SK-N-MC (cell line): Measurements from ENCODE around the gene NUMB.

Source experiments
- DNase-seq: peaks from one replicate; pipeline ENCODE4 v3.0.0-alpha.2; 2011; ENCODE audit warnings: low read depth, low spot score
- H3K27ac ChIP-seq: fragments of 200-600 bp; sonication (generic); 2 replicates; pipeline ENCODE4 v1.5.1; 2016; ENCODE audit warnings: mixed run types
- H3K36me3 ChIP-seq: fragments of 200-600 bp; sonication (generic); 2 replicates; pipeline ENCODE4 v1.6.1; 2017; ENCODE audit warnings: antibody characterized with exemption, low read length, mixed read lengths; ENCODE audit not compliant: insufficient read depth
- H3K4me3 ChIP-seq: fragments of 200-600 bp; sonication (generic); 2 replicates; pipeline ENCODE4 v1.5.1; 2016
- H3K9ac ChIP-seq: fragments of 200-600 bp; sonication (generic); 2 replicates; pipeline ENCODE4 v1.8.0; 2017; ENCODE audit warnings: mixed run types, mixed read lengths; ENCODE audit not compliant: insufficient read length
- H3K9me3 ChIP-seq: fragments of 200-600 bp; sonication (generic); 2 replicates; pipeline ENCODE4 v1.6.1; 2017; ENCODE audit warnings: low read depth, mild to moderate bottlenecking, antibody characterized with exemption, low read length, moderate library complexity, mixed read lengths
- EZH2 ChIP-seq: fragments of 200-600 bp; sonication (generic); IDR thresholded peaks from one replicate; pipeline ENCODE4 v1.6.1; 2017; ENCODE audit warnings: antibody characterized with exemption
- FOXP2 ChIP-seq: optimal IDR thresholded peaks from 2 replicates; pipeline ENCODE3; 2011; ENCODE audit warnings: mild to moderate bottlenecking, moderate library complexity; ENCODE audit not compliant: insufficient read depth; ENCODE audit errors: extremely low read length, control extremely low read depth
- POLR2AphosphoS5 ChIP-seq: IDR thresholded peaks from 2 replicates; pipeline ENCODE4 v1.6.1; 2012; ENCODE audit warnings: mild to moderate bottlenecking, low read depth, low read length, borderline replicate concordance

NUMB gene

DNA sequence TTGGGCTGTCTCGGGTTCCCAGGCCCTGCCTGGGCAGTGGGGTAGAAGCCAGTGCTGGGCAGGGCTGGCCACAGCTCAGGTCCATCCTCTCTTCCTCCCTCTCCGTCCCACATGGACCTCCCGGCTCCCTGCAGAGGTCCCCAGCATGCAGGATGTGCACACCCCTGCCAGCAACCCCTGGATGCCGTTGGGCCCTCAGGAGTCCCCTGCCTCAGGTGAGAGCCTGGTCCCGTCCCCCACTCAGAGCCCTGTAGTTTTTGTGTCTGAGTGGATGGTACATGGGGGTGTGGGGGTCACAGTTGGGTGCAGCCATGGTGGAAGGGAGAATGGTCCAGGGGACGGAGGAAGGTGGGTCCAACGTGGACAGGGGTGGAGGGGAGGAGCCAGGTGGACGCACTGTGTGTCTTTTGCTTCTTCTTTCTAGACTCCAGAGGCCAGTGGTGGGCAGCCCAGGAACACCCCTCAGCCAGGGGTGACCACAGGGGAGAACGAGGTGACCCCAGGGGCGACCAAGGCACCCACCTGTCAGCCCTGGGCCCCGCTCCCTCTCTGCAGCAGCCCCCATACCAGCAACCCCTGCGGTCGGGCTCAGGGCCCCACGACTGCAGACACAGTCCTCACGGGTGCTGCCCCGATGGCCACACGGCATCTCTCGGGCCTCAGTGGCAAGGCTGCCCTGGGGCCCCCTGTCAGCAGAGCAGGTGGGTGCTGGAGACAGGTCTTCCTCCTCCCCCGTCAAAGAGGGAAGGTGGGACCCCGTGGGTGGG, 199.3 kb downstream of the NUMB start:
- TF ChIP-seq FOXP2 = no peak
- no peak for TF ChIP-seq EZH2
- no peak for TF ChIP-seq POLR2AphosphoS5
- Histone ChIP-seq H3K9ac (no peak overlapping the region), H3K27ac (no peak overlapping the region), H3K9me3 (no peaks in the 10 kb centered on the region), H3K36me3 (no peaks in the 10 kb centered on the region), H3K4me3 (no peak overlapping the region)
- no peak for DNase-seq

DNA sequence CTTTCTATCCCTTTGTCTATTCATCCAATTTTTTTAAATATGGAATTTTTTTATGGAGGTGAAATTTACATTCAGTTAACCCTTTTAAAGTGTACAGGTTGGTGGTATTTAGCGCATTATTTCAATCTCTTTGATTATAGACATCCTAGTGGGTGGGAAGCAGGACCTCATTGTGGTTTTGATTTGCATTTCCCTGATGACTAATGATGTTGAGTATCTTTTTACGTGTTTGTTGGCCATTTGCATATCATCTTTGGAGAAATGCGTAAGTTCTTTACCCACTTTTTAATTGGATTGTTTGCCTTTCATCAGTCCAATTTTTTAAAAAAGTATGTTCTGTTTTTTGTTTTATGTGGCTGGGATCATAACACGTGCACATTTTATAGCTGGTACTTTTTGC, 200.3 kb downstream of the NUMB start:
- Histone ChIP-seq H3K4me3 (no peak overlapping the region), H3K9ac (no peak overlapping the region), H3K9me3 (no peaks in the 10 kb centered on the region), H3K27ac (no peak overlapping the region), H3K36me3 (no peaks in the 10 kb centered on the region)
- TF ChIP-seq POLR2AphosphoS5 (no peak), EZH2 (no peak), FOXP2 (no peak)
- no peak for DNase-seq

DNA sequence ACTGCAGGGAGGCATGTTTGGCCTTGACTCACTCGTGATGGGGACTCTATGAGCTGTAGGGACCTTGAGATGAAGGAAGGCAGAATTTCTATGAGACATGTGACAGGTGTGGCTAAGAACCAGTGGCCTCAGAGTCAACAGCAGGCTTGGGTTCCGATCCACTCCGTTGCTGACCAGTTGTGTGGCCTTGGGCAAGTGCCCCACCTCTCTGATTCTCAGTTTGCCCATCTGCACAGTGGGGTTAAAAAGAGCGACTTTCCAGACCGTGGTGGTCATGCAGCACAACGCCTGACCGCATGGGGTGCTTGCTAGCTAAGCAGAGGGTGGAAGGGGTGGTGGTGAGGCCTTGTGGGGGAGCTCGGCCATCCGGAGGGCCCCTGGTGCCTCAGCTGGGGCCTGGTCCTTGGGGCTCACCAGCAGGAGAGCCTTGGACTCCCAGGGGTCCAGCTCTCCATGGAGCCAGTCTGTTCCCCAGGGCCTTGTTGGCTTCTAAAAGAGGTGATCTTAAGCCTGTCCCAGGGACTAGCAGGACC, 202.6 kb downstream of the NUMB start:
- Histone ChIP-seq H3K9me3 (no peaks in the 10 kb centered on the region), H3K9ac (no peak overlapping the region), H3K36me3 (no peaks in the 10 kb centered on the region), H3K27ac (no peak overlapping the region), H3K4me3 (no peak overlapping the region)
- DNase-seq = no peak
- TF ChIP-seq EZH2 (no peak), FOXP2 (no peak), POLR2AphosphoS5 (no peak)

DNA sequence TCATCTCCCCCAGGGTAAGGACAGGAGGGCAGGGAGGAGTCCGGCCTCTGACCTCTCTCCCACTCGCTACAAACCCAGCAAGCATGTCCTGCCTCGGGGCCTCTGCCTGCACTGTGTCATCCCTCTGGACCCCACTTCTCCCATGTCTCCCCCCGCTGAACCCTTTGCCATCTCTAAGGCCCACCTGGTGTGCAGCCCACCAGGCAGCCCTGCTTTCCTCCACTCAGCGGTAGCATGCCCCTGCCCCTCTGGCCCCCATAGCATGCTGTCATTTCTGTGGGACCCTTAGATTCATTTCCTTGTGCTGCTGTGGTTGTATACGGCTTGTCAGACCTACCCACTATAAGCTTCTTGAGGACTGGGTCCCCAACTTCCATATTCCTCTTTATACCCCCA, 203.3 kb downstream of the NUMB start:
- H3K27ac ChIP-seq = no peak overlapping the region
- H3K9me3 ChIP-seq = no peaks in the 10 kb centered on the region
- H3K9ac ChIP-seq = no peak overlapping the region
- no peak overlapping the region for H3K4me3 ChIP-seq
- TF ChIP-seq POLR2AphosphoS5 = no peak
- no peaks in the 10 kb centered on the region for H3K36me3 ChIP-seq
- DNase-seq = no peak

DNA sequence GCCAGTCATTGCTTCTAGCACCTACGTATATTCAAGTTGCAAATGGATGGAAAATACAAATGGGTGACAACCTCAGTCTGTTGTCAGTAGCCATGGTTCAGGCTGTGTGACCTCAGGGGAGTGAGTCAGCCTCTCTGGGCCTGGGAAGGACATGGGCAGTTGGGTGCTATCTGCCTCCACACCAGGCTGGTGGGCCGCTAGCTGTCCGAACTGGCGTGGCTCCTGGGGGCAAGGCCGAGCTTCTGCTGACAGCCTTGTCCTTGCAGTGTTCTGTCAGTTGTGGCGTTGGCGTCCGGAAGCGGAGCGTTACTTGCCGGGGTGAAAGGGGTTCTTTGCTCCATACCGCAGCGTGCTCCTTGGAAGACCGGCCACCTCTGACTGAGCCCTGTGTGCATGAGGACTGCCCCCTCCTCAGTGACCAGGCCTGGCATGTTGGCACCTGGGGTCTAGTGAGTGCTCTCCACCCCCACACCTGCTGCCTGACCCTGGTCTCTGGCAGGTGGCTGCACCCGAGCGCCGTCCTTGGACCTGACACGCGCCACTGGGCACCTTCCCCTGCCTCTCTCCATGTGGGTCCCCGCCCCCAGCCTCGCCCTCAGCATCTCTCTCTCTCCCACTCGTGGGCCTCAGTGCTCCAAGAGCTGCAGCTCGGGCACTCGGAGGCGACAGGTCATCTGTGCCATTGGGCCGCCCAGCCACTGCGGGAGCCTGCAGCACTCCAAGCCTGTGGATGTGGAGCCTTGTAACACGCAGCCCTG, 203.9 kb downstream of the NUMB start:
- no peak overlapping the region for H3K9ac ChIP-seq
- no peaks in the 10 kb centered on the region for H3K36me3 ChIP-seq
- TF ChIP-seq EZH2 (no peak), FOXP2 (no peak), POLR2AphosphoS5 (no peak)
- no peak for DNase-seq
- no peak overlapping the region for H3K4me3 ChIP-seq
- no peak overlapping the region for H3K27ac ChIP-seq
- H3K9me3 ChIP-seq = no peaks in the 10 kb centered on the region

DNA sequence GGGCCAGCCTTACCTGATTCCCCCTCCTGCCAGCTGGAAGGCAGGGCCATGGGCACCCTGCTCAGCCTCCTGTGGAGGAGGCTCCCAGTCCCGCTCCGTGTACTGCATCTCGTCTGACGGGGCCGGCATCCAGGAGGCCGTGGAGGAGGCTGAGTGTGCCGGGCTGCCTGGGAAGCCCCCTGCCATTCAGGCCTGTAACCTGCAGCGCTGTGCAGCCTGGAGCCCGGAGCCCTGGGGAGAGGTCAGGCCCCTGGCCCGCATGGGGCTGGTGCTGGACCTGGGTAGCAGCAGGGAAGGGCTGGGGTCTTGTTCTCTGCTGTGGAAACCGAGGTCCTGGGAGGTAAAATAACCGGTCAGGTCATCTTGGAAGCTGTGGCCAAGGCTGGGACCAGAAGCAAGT, 204.6 kb downstream of the NUMB start:
- Histone ChIP-seq H3K9me3 (no peaks in the 10 kb centered on the region), H3K27ac (no peak overlapping the region), H3K9ac (no peak overlapping the region), H3K36me3 (no peaks in the 10 kb centered on the region), H3K4me3 (no peak overlapping the region)
- TF ChIP-seq EZH2 (no peak), POLR2AphosphoS5 (no peak), FOXP2 (no peak)
- DNase-seq = no peak

DNA sequence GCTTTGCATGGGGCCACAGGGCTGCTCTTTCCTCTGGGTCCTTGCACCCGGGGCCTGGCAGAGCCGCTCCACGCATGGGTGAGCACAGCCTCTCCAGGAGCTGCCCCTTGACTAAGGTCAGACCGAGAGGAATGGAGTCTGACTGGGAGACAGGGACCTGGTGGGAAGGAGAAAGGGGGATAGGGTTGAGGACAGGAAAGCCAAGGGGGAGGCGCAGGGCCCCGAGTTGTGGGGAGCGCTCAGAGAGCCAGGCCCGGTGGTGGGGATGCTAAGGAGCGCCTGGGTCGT, 205.1 kb downstream of the NUMB start:
- no peaks in the 10 kb centered on the region for H3K9me3 ChIP-seq
- no peak overlapping the region for H3K4me3 ChIP-seq
- H3K36me3 ChIP-seq = no peaks in the 10 kb centered on the region
- H3K9ac ChIP-seq = no peak overlapping the region
- no peak for TF ChIP-seq EZH2
- no peak for TF ChIP-seq POLR2AphosphoS5
- TF ChIP-seq FOXP2 = no peak
- no peak for DNase-seq
- H3K27ac ChIP-seq = no peak overlapping the region

DNA sequence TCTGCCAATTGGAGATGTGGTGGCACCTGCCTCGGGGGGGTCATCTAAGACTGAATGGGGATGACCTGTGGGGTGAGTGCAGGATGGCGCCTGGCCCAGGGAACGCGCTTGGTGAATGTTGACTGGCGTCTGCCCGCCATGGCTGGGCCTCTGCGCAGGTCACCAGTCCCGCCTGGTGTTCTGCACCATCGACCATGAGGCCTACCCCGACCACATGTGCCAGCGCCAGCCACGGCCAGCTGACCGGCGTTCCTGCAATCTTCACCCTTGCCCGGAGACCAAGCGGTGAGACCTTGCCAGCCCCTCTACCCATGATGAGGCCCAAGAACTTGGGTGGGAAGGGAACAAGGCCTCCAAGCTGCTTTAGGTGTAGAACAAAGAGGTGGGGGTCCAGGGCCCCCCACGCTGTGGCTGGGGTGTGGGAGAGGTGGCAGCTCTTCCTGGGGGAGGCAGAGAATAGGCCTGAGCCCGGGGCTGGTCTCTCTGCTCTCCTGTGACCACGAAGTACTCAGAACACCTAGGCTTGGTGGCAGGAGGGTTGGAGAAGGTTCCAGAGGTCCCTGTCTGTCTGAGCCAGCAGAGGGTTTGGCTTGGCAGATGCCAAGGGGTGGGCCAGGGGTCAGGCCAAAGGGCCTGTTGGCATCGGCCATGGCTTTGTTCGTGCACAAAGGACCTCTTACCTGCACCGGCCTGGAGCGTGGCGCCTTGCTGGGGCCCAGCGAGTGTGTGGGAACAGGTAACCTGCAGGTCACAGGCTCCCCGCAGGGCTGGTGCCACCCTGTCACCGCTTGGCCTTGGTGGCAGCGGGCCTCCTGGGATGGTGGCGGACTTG, 205.6 kb downstream of the NUMB start:
- Histone ChIP-seq H3K27ac (no peak overlapping the region), H3K36me3 (no peaks in the 10 kb centered on the region), H3K9ac (no peak overlapping the region), H3K9me3 (no peaks in the 10 kb centered on the region), H3K4me3 (no peak overlapping the region)
- DNase-seq = no peak
- TF ChIP-seq POLR2AphosphoS5 (no peak), EZH2 (no peak), FOXP2 (no peak)

DNA sequence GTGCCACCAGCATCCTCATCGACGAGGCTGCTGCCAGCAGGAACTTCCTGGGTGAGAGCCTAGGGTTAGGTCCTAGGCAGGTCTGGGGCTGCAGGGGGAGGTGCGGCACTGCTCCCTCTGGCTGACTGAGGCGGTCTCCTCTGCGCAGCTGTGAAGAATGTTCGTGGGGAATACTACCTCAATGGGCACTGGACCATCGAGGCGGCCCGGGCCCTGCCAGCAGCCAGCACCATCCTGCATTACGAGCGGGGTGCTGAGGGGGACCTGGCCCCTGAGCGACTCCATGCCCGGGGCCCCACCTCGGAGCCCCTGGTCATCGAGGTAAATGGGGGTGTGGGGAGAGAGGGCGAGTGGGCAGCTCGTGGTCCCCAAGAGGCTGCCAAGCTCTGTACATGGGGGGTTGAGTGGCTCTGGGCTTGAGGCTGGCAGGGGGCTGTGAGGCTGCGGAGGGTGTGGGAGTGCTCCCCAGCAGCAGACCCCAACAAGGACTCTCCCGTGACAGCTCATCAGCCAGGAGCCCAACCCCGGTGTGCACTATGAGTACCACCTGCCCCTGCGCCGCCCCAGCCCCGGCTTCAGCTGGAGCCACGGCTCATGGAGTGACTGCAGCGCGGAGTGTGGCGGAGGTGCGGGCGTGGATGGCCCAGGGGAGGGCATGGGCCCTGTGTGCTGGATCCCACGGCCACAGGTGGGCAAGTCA, 206.7 kb downstream of the NUMB start:
- Histone ChIP-seq H3K9me3 (no peaks in the 10 kb centered on the region), H3K9ac (no peak overlapping the region), H3K27ac (no peak overlapping the region), H3K36me3 (no peaks in the 10 kb centered on the region), H3K4me3 (no peak overlapping the region)
- no peak for DNase-seq
- TF ChIP-seq POLR2AphosphoS5 = no peak
- TF ChIP-seq FOXP2 = no peak
- no peak for TF ChIP-seq EZH2
